HCT116 (cell line): Measurements from ENCODE around the gene SPACA9. TPM values are rescaled to one million over a fixed set of nuclear protein-coding genes. Genes with fewer than 3 reads are reported as not detected.

Experiments
- ATAC-seq: fragments of 200-7000 bp; cut with Tn5 transposase; 2 replicates; pipeline ENCODE4 v1.9.1; 2020; ENCODE audit warnings: mild to moderate bottlenecking, moderate library complexity
- BruUV-seq: library from RNA; stranded (reverse); fragments of 400-500 nt; replicated peaks from 2 replicates; lab custom pipeline; 2021; lab: Mats Ljungman, UMichigan
- CTCF ChIA-PET: fragments of 300-600 bp; sonication (Branson Sonifier 250); formaldehyde crosslinking; loops from one replicate; lab custom pipeline; 2021; ENCODE audit warnings: antibody characterized with exemption; lab: Charles Lee
- POLR2A ChIA-PET: fragments of 300-600, 350-600 bp; sonication (Branson Sonifier 250); formaldehyde crosslinking; loops from one replicate; lab custom pipeline; 2021; ENCODE audit warnings: antibody characterized with exemption; lab: Charles Lee
- RAD21 ChIA-PET, 2 experiments: fragments of 300-600 bp; sonication (Branson Sonifier 250); formaldehyde crosslinking; loops; one replicate each; lab custom pipeline; 2023; ENCODE audit warnings: low total read pairs in 2 of 2; ENCODE audit not compliant: uncharacterized antibody in 2 of 2, unreplicated experiment in 2 of 2, low non-redundant PET in 1 of 2; lab: Charles Lee
- DNase-seq: peaks from one replicate; pipeline ENCODE4 v3.0.0-alpha.2; 2010; ENCODE audit warnings: low read depth, low spot score
- H2AFZ ChIP-seq: fragments of 200-600 bp; shearing (Covaris generic), sonication (generic); 2 replicates; pipeline ENCODE4 v1.6.1; 2017; ENCODE audit warnings: low read depth, mixed run types, mixed read lengths, antibody characterized with exemption, low read length; ENCODE audit not compliant: poor library complexity, severe bottlenecking
- H3K27ac ChIP-seq: 2 replicates; pipeline ENCODE4 v1.5.1; 2012; ENCODE audit warnings: low read depth, low read length
- H3K27me3 ChIP-seq: fragments of 200-600 bp; sonication (generic); 2 replicates; pipeline ENCODE4 v1.6.1; 2016; ENCODE audit warnings: mixed run types, low read length, mixed read lengths; ENCODE audit not compliant: insufficient read depth
- H3K36me3 ChIP-seq, 2 experiments: fragments of 200-500 bp in 1 of 2; fragments of 200-600 bp in 1 of 2; sonication (Bioruptor generic) in 1 of 2; sonication (generic) in 1 of 2; 2 replicates each; pipeline versions ENCODE4 v1.5.1 to v1.6.1; 2014 to 2016; ENCODE audit warnings: low read length in 2 of 2, inconsistent platforms in 1 of 2, mixed read lengths in 1 of 2, mixed run types in 1 of 2; ENCODE audit not compliant: insufficient read depth in 2 of 2, control insufficient read depth in 1 of 2
- H3K4me1 ChIP-seq, 2 experiments: fragments of 200-600 bp in 1 of 2; sonication (generic) in 1 of 2; 2 replicates each; pipeline versions ENCODE4 v1.5.1 to v1.6.1; 2012 to 2017; ENCODE audit warnings: low read length in 2 of 2, inconsistent platforms in 1 of 2, mild to moderate bottlenecking in 1 of 2, mixed read lengths in 1 of 2, mixed run types in 1 of 2, moderate library complexity in 1 of 2; ENCODE audit not compliant: insufficient read depth in 2 of 2, control insufficient read depth in 1 of 2
- H3K4me2 ChIP-seq: fragments of 200-600 bp; sonication (generic); 2 replicates; pipeline ENCODE4 v1.6.1; 2017; ENCODE audit warnings: mixed run types, low read length, mixed read lengths
- H3K4me3 ChIP-seq, 2 experiments: fragments of 200-600 bp in 1 of 2; sonication (generic) in 1 of 2; replicated peaks in 1 of 2; 2 replicates each; pipeline ENCODE4 v1.5.1; 2011 to 2016; ENCODE audit warnings: low read length in 2 of 2, control low read depth in 1 of 2, low read depth in 1 of 2, mild to moderate bottlenecking in 1 of 2, mixed read lengths in 1 of 2, mixed run types in 1 of 2
- H3K79me2 ChIP-seq: fragments of 200-600 bp; sonication (generic); 2 replicates; pipeline ENCODE4 v1.6.1; 2017; ENCODE audit warnings: mild to moderate bottlenecking, mixed run types, low read length, moderate library complexity, mixed read lengths; ENCODE audit not compliant: insufficient read depth
- H3K9ac ChIP-seq: fragments of 200-600 bp; sonication (generic); 2 replicates; pipeline ENCODE4 v1.6.1; 2016; ENCODE audit warnings: low read length, mixed read lengths
- H3K9me2 ChIP-seq: fragments of 200-600 bp; sonication (generic), shearing (Covaris generic); 2 replicates; pipeline ENCODE4 v1.6.1; 2017; ENCODE audit warnings: mixed run types, mild to moderate bottlenecking, moderate library complexity; ENCODE audit not compliant: insufficient read depth
- H3K9me3 ChIP-seq, 2 experiments: fragments of 200-500 bp in 1 of 2; fragments of 200-600 bp in 1 of 2; sonication (Bioruptor generic) in 1 of 2; sonication (generic) in 1 of 2; 2 replicates each; pipeline ENCODE4 v1.6.1; 2014 to 2017; ENCODE audit warnings: low read length in 2 of 2, mixed read lengths in 2 of 2, inconsistent platforms in 1 of 2, low read depth in 1 of 2, mild to moderate bottlenecking in 1 of 2, mixed run types in 1 of 2, moderate library complexity in 1 of 2; ENCODE audit not compliant: control insufficient read depth in 1 of 2, insufficient read depth in 1 of 2
- H4K20me1 ChIP-seq: fragments of 200-600 bp; sonication (generic), shearing (Covaris generic); 2 replicates; pipeline ENCODE4 v1.6.1; 2017; ENCODE audit warnings: mixed run types, mild to moderate bottlenecking, moderate library complexity; ENCODE audit not compliant: insufficient read depth
- ATF3 ChIP-seq: IDR thresholded peaks from 2 replicates; pipeline ENCODE4 v1.6.1; 2012
- CTCF ChIP-seq, 3 experiments: fragments of 200-600 bp in 1 of 3; sonication (generic) in 1 of 3; IDR thresholded peaks in 2 of 3; conservative IDR thresholded peaks in 1 of 3; 2 replicates each; pipeline ENCODE4 v1.5.1; 2012 to 2017; ENCODE audit warnings: low read depth in 2 of 3, low read length in 2 of 3, antibody characterized with exemption in 1 of 3, borderline replicate concordance in 1 of 3, control low read depth in 1 of 3, mild to moderate bottlenecking in 1 of 3, mixed read lengths in 1 of 3, mixed run types in 1 of 3, moderate library complexity in 1 of 3; ENCODE audit not compliant: insufficient read depth in 1 of 3
- EZH2phosphoT487 ChIP-seq: fragments of 200-600 bp; IDR thresholded peaks from 2 replicates; pipeline ENCODE4 v1.6.1; 2018; ENCODE audit warnings: antibody characterized with exemption, borderline replicate concordance
- FOSL1 ChIP-seq: IDR thresholded peaks from 2 replicates; pipeline ENCODE4 v1.6.1; 2012; ENCODE audit warnings: low read depth
- POLR2A ChIP-seq: IDR thresholded peaks from 2 replicates; pipeline ENCODE4 v1.7.0; 2011; ENCODE audit warnings: borderline replicate concordance; ENCODE audit not compliant: insufficient read depth, insufficient read length; ENCODE audit errors: extremely low read depth
- RAD21 ChIP-seq: IDR thresholded peaks from 2 replicates; pipeline ENCODE4 v1.6.1; 2012; ENCODE audit warnings: low read depth, mild to moderate bottlenecking
- SIN3A ChIP-seq: IDR thresholded peaks from 2 replicates; pipeline ENCODE4 v1.6.1; 2012; ENCODE audit warnings: low read depth
- TCF7L2 ChIP-seq: IDR thresholded peaks from 2 replicates; pipeline ENCODE4 v1.7.0; 2011; ENCODE audit warnings: borderline replicate concordance, inconsistent platforms; ENCODE audit not compliant: insufficient read depth, insufficient read length; ENCODE audit errors: extremely low read depth
- ZFX ChIP-seq: fragments of 450-650 bp; IDR thresholded peaks from 2 replicates; pipeline ENCODE4 v1.6.1; 2017
- intact Hi-C: fragments of 100-400 bp; cut with micrococcal nuclease; formaldehyde crosslinking; loops from 2 replicates; pipeline ENCODE4 v1.10.0; 2022
- total RNA-seq: library from RNA; stranded (reverse); gene quantifications from one replicate; pipeline ENCODE4 v1.2.1, GENCODE V29; 2021; ENCODE audit not compliant: unreplicated experiment

The SPACA9 gene
- total RNA-seq, 1 experiment from 2014 or later = 8.0 TPM

GRCh38 chr9:132857031-132857430 is 21.7 kb upstream of the SPACA9 start:
- ChIA-PET RAD21 (no interaction called here), CTCF (no interaction called here), POLR2A (no interaction called here)
- Histone ChIP-seq H3K4me3 (no peak overlapping the region), H3K9me2 (no peaks in the 10 kb centered on the region), H4K20me1 (no peaks in the 10 kb centered on the region), H3K27ac (no peak overlapping the region), H3K4me2 (no peak overlapping the region), H3K36me3 (no peaks in the 10 kb centered on the region), H3K9me3 (no peaks in the 10 kb centered on the region), H2AFZ (no peak overlapping the region), H3K79me2 (no peaks in the 10 kb centered on the region), H3K27me3 (peaks cover 19% of the 10 kb centered on the region; the same call in 1 of the 2 replicates), H3K4me1 (peaks cover 13 to 14% of the 10 kb centered on the region in 2 experiments), H3K9ac (no peak overlapping the region)
- no peak for TF ChIP-seq ZFX
- no peak for TF ChIP-seq ATF3
- TF ChIP-seq RAD21 = no peak
- no peak for TF ChIP-seq EZH2phosphoT487
- TF ChIP-seq SIN3A = no peak
- TF ChIP-seq FOSL1 = no peak
- intact Hi-C loops = no loop called here
- DNase-seq (no peak), ATAC-seq (peak; percentile 18)
- BruUV-seq = no TSS peak

- Histone ChIP-seq H3K79me2 (no peaks in the 10 kb centered on the region), H3K9me3 (no peaks in the 10 kb centered on the region), H3K9ac (no peak overlapping the region), H3K27me3 (peaks cover 19% of the 10 kb centered on the region; the same call in 1 of the 2 replicates), H4K20me1 (no peaks in the 10 kb centered on the region), H3K9me2 (no peaks in the 10 kb centered on the region), H3K4me2 (peak overlapping the region; percentile 37), H3K4me1 (peaks cover 13 to 14% of the 10 kb centered on the region in 2 experiments), H3K4me3 (no peak overlapping the region), H3K36me3 (no peaks in the 10 kb centered on the region)
- ChIA-PET CTCF (no interaction called here), POLR2A (no interaction called here), RAD21 (no interaction called here)
- BruUV-seq = no TSS peak
- intact Hi-C loops = no loop called here
- ATAC-seq = peak; percentile 87
- DNase-seq = peak; percentile 26
- peak; percentile 22 to 34 (median 30); a peak in 4 of 6 replicates for TF ChIP-seq CTCF (IDR thresholded peaks at IDR 0.05 in 2 of 3, conservative IDR thresholded peaks at IDR 0.05 in 1 of 3; ENCODE audit: borderline replicate concordance in 1 of 3, insufficient read depth in 1 of 3, low read depth in 2 of 3, low read length in 2 of 3)
- peak; percentile 98 for TF ChIP-seq TCF7L2
- no peak for TF ChIP-seq POLR2A
- 0 out of 2 replicates have a peak, but pooled peaks have one; percentile 14 for TF ChIP-seq RAD21
- TF ChIP-seq SIN3A = no peak
- TF ChIP-seq, all 23 proteins: peak for 3
- Histone ChIP-seq H3K27ac (no peak overlapping the region), H2AFZ (no peak overlapping the region)
Observed at GRCh38 chr9:132857616-132858342, 20.9 kb upstream of the SPACA9 start.
